ENCODE data around the gene ZKSCAN8.

The ZKSCAN8 gene

GRCh38 chr6:28203201-28203600, 61.5 kb downstream of the ZKSCAN8 start:
- TF ChIP-seq, protein P1, sequence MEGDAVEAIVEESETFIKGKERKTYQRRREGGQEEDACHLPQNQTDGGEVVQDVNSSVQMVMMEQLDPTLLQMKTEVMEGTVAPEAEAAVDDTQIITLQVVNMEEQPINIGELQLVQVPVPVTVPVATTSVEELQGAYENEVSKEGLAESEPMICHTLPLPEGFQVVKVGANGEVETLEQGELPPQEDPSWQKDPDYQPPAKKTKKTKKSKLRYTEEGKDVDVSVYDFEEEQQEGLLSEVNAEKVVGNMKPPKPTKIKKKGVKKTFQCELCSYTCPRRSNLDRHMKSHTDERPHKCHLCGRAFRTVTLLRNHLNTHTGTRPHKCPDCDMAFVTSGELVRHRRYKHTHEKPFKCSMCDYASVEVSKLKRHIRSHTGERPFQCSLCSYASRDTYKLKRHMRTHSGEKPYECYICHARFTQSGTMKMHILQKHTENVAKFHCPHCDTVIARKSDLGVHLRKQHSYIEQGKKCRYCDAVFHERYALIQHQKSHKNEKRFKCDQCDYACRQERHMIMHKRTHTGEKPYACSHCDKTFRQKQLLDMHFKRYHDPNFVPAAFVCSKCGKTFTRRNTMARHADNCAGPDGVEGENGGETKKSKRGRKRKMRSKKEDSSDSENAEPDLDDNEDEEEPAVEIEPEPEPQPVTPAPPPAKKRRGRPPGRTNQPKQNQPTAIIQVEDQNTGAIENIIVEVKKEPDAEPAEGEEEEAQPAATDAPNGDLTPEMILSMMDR (IDR thresholded peaks at IDR 0.05; ENCODE audit: low read depth, low read length) = no peak
- no peaks in the 10 kb centered on the region for H3K36me3 ChIP-seq
- peak; percentile 94 for DNase-seq
- no peak overlapping the region for H3K27ac ChIP-seq
- H3K9me3 ChIP-seq (ENCODE audit: severe bottlenecking) = peaks cover 13% of the 10 kb centered on the region
- no peaks in the 10 kb centered on the region for H3K27me3 ChIP-seq (ENCODE audit: insufficient read depth, low read depth, severe bottlenecking)
- no peak overlapping the region for H3K4me3 ChIP-seq (ENCODE audit: low read depth, low read length)

DNA sequence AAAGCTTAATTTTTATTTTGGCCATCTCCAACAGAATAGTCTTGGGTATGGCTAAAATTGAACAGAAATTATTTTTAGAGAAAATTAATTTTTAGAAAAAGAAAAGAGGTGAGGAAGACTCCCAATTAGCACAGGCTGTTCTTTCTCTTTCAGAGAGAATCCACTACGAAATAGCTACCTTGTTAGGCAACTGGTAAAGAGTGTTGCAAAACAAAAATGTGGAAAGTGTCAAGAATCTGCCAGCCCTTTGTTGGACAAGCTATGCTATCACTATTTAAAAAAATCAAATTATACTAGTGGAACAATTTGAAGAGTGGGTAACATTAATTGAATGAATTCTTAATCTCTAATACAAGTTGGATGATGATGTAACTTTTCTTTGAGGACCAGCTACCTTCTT, 64.2 kb downstream of the ZKSCAN8 start:
- H3K9me3 ChIP-seq (ENCODE audit: severe bottlenecking) = peaks cover 3% of the 10 kb centered on the region
- no peak for DNase-seq
- H3K27ac ChIP-seq = no peak overlapping the region
- H3K27me3 ChIP-seq (ENCODE audit: insufficient read depth, low read depth, severe bottlenecking) = no peaks in the 10 kb centered on the region
- H3K36me3 ChIP-seq = no peaks in the 10 kb centered on the region
- H3K4me3 ChIP-seq (ENCODE audit: low read depth, low read length) = no peak overlapping the region
- TF ChIP-seq, protein P1 (IDR thresholded peaks at IDR 0.05; ENCODE audit: low read depth, low read length) = no peak

DNA sequence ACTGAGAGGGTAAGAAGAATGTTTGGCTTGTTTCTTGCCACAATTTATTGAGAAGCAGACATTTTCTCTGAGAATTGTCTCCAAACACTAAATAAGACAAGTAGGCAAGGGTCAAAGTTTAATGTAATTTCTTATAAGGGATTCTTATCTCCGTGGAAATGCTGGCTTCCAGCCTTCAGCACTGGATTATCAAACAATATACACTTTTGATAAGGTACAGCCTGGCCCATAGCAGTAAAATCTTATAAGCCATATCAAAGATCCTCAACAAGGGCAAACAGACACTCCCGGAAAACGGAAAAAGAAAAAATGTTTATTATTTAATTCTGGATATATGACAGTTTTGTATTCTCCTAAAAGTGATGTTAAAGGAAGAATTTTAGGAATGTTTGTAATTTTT, 64.8 kb downstream of the ZKSCAN8 start:
- no peak overlapping the region for H3K27ac ChIP-seq
- TF ChIP-seq, protein P1 (IDR thresholded peaks at IDR 0.05; ENCODE audit: low read depth, low read length) = no peak
- H3K27me3 ChIP-seq (ENCODE audit: insufficient read depth, low read depth, severe bottlenecking) = no peaks in the 10 kb centered on the region
- no peak overlapping the region for H3K4me3 ChIP-seq (ENCODE audit: low read depth, low read length)
- H3K9me3 ChIP-seq (ENCODE audit: severe bottlenecking) = peaks cover 3% of the 10 kb centered on the region
- no peak for DNase-seq
- no peaks in the 10 kb centered on the region for H3K36me3 ChIP-seq

GRCh38 chr6:28206928-28207509, 65.3 kb downstream of the ZKSCAN8 start:
- Histone ChIP-seq H3K27me3 (ENCODE audit: insufficient read depth, low read depth, severe bottlenecking) (no peaks in the 10 kb centered on the region), H3K27ac (no peak overlapping the region), H3K4me3 (ENCODE audit: low read depth, low read length) (no peak overlapping the region), H3K9me3 (ENCODE audit: severe bottlenecking) (peaks cover 3% of the 10 kb centered on the region), H3K36me3 (no peaks in the 10 kb centered on the region)
- TF ChIP-seq, protein P1 (IDR thresholded peaks at IDR 0.05; ENCODE audit: low read depth, low read length) = no peak
- no peak for DNase-seq

DNA sequence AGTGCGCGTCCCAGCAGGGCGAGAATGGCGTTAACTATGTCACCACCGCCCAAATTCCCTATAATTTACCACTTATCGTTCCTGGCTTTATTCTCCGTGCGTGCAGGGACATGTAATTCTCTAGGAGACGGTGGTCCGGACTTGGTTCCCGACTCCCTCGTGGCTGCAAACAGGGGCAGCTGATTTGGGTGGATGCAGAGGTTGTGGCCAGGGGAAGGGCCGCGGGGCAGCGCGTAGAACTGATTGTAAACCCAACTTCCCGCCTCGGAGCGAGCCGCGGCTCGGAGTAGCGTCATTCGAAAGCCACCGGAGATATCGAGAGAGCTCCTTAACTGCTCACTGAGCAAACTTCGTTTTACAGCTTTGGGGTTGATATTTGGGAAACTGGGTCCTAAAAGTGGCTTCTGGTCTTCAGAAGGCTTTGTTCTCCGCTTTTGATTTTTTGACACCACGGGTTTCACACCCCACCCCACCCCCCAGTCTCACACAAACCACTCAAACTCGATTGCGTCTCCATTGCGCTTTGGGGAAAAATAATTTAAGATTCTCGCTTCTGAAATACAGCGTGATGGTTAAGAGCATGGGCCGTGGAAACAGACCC, 65.9 kb downstream of the ZKSCAN8 start:
- H3K36me3 ChIP-seq = no peaks in the 10 kb centered on the region
- DNase-seq = no peak
- TF ChIP-seq, protein P1 (IDR thresholded peaks at IDR 0.05; ENCODE audit: low read depth, low read length) = no peak
- no peak overlapping the region for H3K4me3 ChIP-seq (ENCODE audit: low read depth, low read length)
- H3K27me3 ChIP-seq (ENCODE audit: insufficient read depth, low read depth, severe bottlenecking) = no peaks in the 10 kb centered on the region
- H3K27ac ChIP-seq = no peak overlapping the region
- H3K9me3 ChIP-seq (ENCODE audit: severe bottlenecking) = peaks cover 3% of the 10 kb centered on the region

Data from WERI-Rb-1 (cell line).